NCI-H82 (cell line): ENCODE data around the gene PTPRD.
A peak's percentile ranks its signal among the peaks of the same experiment; 100 is the strongest.

ENCODE experiments used
- DNase-seq: peaks from one replicate; lab custom pipeline; 2025; lab: John Stamatoyannopoulos, UW

Gene PTPRD

GRCh38 chr9:8863886-8864544 is 1748.8 kb downstream of the PTPRD start:
- no peak for DNase-seq

- DNase-seq: no peak
Measured at GRCh38 chr9:8863069-8863468, 1749.7 kb downstream of the PTPRD start.

- peak; percentile 3 for DNase-seq
Measured at GRCh38 chr9:8860925-8861324, 1751.9 kb downstream of the PTPRD start.

GRCh38 chr9:8860086-8860485 is 1752.7 kb downstream of the PTPRD start:
- no peak for DNase-seq

GRCh38 chr9:8859416-8859815 is 1753.4 kb downstream of the PTPRD start:
- peak; percentile 25 for DNase-seq

GRCh38 chr9:8858596-8859161 is 1754.1 kb downstream of the PTPRD start:
- no peak for DNase-seq

- DNase-seq: peak; percentile 78
Measured at GRCh38 chr9:8857926-8858595, 1754.7 kb downstream of the PTPRD start.

- DNase-seq: peak; percentile 59
Measured at GRCh38 chr9:8857068-8857925, 1755.5 kb downstream of the PTPRD start.

GRCh38 chr9:8856396-8857067 is 1756.3 kb downstream of the PTPRD start:
- peak; percentile 13 for DNase-seq

GRCh38 chr9:8855046-8855445 is 1757.8 kb downstream of the PTPRD start:
- peak; percentile 62 for DNase-seq

GRCh38 chr9:8852301-8852864 is 1760.4 kb downstream of the PTPRD start:
- no peak for DNase-seq

- DNase-seq: peak; percentile 81
Measured at GRCh38 chr9:8850914-8851313, 1761.9 kb downstream of the PTPRD start.

GRCh38 chr9:8845808-8846207 is 1767.0 kb downstream of the PTPRD start:
- peak; percentile 37 for DNase-seq

- no peak for DNase-seq
Measured at GRCh38 chr9:8845376-8845775, 1767.4 kb downstream of the PTPRD start.

- no peak for DNase-seq
Measured at GRCh38 chr9:8844549-8844948, 1768.3 kb downstream of the PTPRD start.

- no peak for DNase-seq
Measured at GRCh38 chr9:8842402-8843193, 1770.2 kb downstream of the PTPRD start.

GRCh38 chr9:8838136-8838535 is 1774.7 kb downstream of the PTPRD start:
- no peak for DNase-seq

- no peak for DNase-seq
Measured at GRCh38 chr9:8835291-8835690, 1777.5 kb downstream of the PTPRD start.

- DNase-seq: no peak
Measured at GRCh38 chr9:8832955-8833354, 1779.8 kb downstream of the PTPRD start.

GRCh38 chr9:8832386-8832785 is 1780.4 kb downstream of the PTPRD start:
- no peak for DNase-seq

GRCh38 chr9:8831568-8831967 is 1781.2 kb downstream of the PTPRD start:
- no peak for DNase-seq
